Gastrocnemius medialis (tissue), 4 donors: ENCODE results near the gene CLEC17A.
"Not testable (repeated sequence)": the region's sequence is repeated elsewhere in the genome, so short reads cannot be mapped to it uniquely, and the experiment has no call there.

Experiments
- CTCF ChIP-seq, 5 experiments: fragments of 450-650 bp in 3 of 5; fragments of 200-600 bp in 2 of 5; sonication (generic) in 2 of 5; IDR thresholded peaks in 4 of 5; conservative IDR thresholded peaks in 1 of 5; 1 replicate in 4 of 5; 2 replicates in 1 of 5; pipeline ENCODE4 v1.5.1; 2016 to 2019; ENCODE audit warnings: antibody characterized with exemption in 5 of 5, mild to moderate bottlenecking in 3 of 5, moderate library complexity in 3 of 5
- POLR2A ChIP-seq, 2 donors: fragments of 450-650 bp; IDR thresholded peaks; one replicate each; pipeline ENCODE4 v1.6.1; 2017; ENCODE audit warnings: antibody characterized with exemption in 2 of 2, mild to moderate bottlenecking in 2 of 2, moderate library complexity in 2 of 2

DNA sequence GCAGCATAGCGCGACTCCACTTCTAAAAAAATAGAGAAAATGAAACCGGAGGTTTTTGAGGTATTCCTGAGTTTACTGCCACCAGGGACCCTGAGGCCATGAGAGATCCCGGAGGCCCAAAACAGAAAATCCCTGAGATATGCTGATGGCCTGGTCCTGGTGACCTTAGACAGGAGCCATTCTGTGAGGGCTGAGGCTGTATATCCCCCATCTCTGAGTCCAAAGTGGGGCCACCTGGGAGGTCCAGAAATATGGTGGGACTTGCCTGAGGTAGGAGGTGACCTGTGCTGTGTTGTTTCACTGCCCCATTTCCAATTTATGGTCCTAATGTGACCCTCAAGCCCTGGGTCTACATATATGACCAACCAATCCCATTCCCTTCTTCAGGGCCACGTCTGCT, 1.5 kb downstream of the CLEC17A start:
- not testable (repeated sequence) for TF ChIP-seq CTCF (IDR thresholded peaks at IDR 0.05 in 4 of 5, conservative IDR thresholded peaks at IDR 0.05 in 1 of 5); POLR2A (IDR thresholded peaks at IDR 0.05)
